ENCODE data around the gene RSRC1. TPM values are rescaled to one million over a fixed set of nuclear protein-coding genes. Genes with fewer than 3 reads are reported as not detected.

Gene RSRC1
- total RNA-seq, 1 donor from 2014 or later = 36.9 TPM

GRCh38 chr3:158552124-158552523 is 442.2 kb downstream of the RSRC1 start:
- no peak for TF ChIP-seq CTCF (conservative IDR thresholded peaks at IDR 0.05)
- H3K27me3 Mint-ChIP-seq (ENCODE audit: low read depth) = no peaks in the 10 kb centered on the region
- no peak for DNase-seq (ENCODE audit: low read depth, low spot score)
- H3K36me3 Mint-ChIP-seq (ENCODE audit: low read depth) = peaks cover 7% of the 10 kb centered on the region
- no peaks in the 10 kb centered on the region for H3K4me1 Mint-ChIP-seq
- H3K9me3 Mint-ChIP-seq = peaks cover 5% of the 10 kb centered on the region
- H3K4me3 Mint-ChIP-seq = no peak overlapping the region
- no peak overlapping the region for H3K27ac Mint-ChIP-seq (ENCODE audit: unreplicated experiment)

DNA sequence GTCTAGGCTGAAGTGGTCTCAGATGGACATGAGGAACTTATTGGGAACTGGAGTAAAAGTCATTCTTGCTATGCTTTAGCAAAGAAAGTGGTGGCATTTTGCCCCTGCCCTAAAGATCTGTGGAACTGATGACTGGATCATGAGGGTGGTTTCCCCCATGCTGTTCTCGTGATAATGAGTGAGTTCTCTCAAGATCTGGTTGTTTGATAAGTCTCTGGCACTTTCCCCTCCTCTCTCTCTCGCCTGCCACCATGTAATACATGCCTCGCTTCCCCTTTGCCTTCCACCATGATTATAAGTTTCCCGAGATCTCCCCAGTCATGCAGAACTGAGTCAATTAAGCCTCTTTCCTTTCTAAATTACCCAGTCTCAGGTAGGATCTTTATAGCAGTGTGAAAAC is 449.6 kb downstream of the RSRC1 start:
- Mint-ChIP-seq H3K4me3 (no peak overlapping the region), H3K36me3 (ENCODE audit: low read depth) (no peaks in the 10 kb centered on the region), H3K27ac (ENCODE audit: unreplicated experiment) (no peak overlapping the region), H3K4me1 (no peaks in the 10 kb centered on the region), H3K9me3 (no peaks in the 10 kb centered on the region), H3K27me3 (ENCODE audit: low read depth) (peaks cover 4% of the 10 kb centered on the region)
- DNase-seq (ENCODE audit: low read depth, low spot score) = no peak
- no peak for TF ChIP-seq CTCF (conservative IDR thresholded peaks at IDR 0.05)

GRCh38 chr3:158560979-158561378 is 451.1 kb downstream of the RSRC1 start:
- Mint-ChIP-seq H3K36me3 (ENCODE audit: low read depth) (no peaks in the 10 kb centered on the region), H3K27ac (ENCODE audit: unreplicated experiment) (no peak overlapping the region), H3K4me1 (no peaks in the 10 kb centered on the region), H3K27me3 (ENCODE audit: low read depth) (peaks cover 4% of the 10 kb centered on the region), H3K4me3 (no peak overlapping the region), H3K9me3 (peaks cover 4% of the 10 kb centered on the region)
- no peak for DNase-seq (ENCODE audit: low read depth, low spot score)
- TF ChIP-seq CTCF (conservative IDR thresholded peaks at IDR 0.05) = no peak

DNA sequence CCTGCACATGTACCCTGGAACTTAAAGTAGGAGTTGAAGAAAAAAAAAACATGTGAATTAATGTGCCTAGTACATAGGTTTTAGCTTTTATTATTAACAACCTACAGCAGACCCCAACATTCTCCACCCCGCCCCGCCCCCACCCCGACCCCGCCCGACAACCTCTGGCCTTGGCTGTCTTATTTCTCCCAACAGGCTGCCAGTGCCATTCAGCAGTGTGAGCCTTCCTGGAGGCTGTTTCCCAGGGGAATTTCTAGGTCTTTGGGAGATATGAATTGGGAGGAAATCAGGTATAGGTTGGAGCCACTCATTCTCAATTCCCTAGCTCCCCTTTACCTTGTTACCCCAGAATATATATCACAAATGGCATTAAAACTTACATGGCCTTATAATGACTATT is 452.8 kb downstream of the RSRC1 start:
- H3K4me3 Mint-ChIP-seq = no peak overlapping the region
- peaks cover 4% of the 10 kb centered on the region for H3K9me3 Mint-ChIP-seq
- no peak for DNase-seq (ENCODE audit: low read depth, low spot score)
- H3K36me3 Mint-ChIP-seq (ENCODE audit: low read depth) = no peaks in the 10 kb centered on the region
- peaks cover 13% of the 10 kb centered on the region for H3K27me3 Mint-ChIP-seq (ENCODE audit: low read depth)
- no peaks in the 10 kb centered on the region for H3K4me1 Mint-ChIP-seq
- no peak overlapping the region for H3K27ac Mint-ChIP-seq (ENCODE audit: unreplicated experiment)
- TF ChIP-seq CTCF (conservative IDR thresholded peaks at IDR 0.05) = no peak

GRCh38 chr3:158563076-158563475 is 453.2 kb downstream of the RSRC1 start:
- Mint-ChIP-seq H3K4me1 (no peaks in the 10 kb centered on the region), H3K4me3 (no peak overlapping the region), H3K27ac (ENCODE audit: unreplicated experiment) (no peak overlapping the region), H3K27me3 (ENCODE audit: low read depth) (peaks cover 17% of the 10 kb centered on the region), H3K36me3 (ENCODE audit: low read depth) (no peaks in the 10 kb centered on the region), H3K9me3 (peaks cover 4% of the 10 kb centered on the region)
- TF ChIP-seq CTCF (conservative IDR thresholded peaks at IDR 0.05) = no peak
- DNase-seq (ENCODE audit: low read depth, low spot score) = no peak

GRCh38 chr3:158565076-158565475 is 455.2 kb downstream of the RSRC1 start:
- TF ChIP-seq CTCF (conservative IDR thresholded peaks at IDR 0.05) = no peak
- peaks cover 30% of the 10 kb centered on the region for H3K27me3 Mint-ChIP-seq (ENCODE audit: low read depth)
- no peak for DNase-seq (ENCODE audit: low read depth, low spot score)
- no peaks in the 10 kb centered on the region for H3K4me1 Mint-ChIP-seq
- no peak overlapping the region for H3K4me3 Mint-ChIP-seq
- H3K9me3 Mint-ChIP-seq = peaks cover 4% of the 10 kb centered on the region
- H3K36me3 Mint-ChIP-seq (ENCODE audit: low read depth) = no peaks in the 10 kb centered on the region
- H3K27ac Mint-ChIP-seq (ENCODE audit: unreplicated experiment) = no peak overlapping the region

Data from neural crest cell (in vitro differentiated cells).